IMR-90 (cell line): ENCODE results near the gene RXFP4.
"Not testable (repeated sequence)": the region's sequence is repeated elsewhere in the genome, so short reads cannot be mapped to it uniquely, and the experiment has no call there.

ENCODE experiments used
- BHLHE40 ChIP-seq: fragments of 150-350 bp; IDR thresholded peaks from 2 replicates; pipeline ENCODE4 v1.6.1; 2016; ENCODE audit warnings: mild to moderate bottlenecking, low read depth, low read length
- CEBPB ChIP-seq: IDR thresholded peaks from 2 replicates; pipeline ENCODE4 v1.6.1; 2012; ENCODE audit warnings: low read depth, low read length, improper control_type of control experiment
- CTCF ChIP-seq: conservative IDR thresholded peaks from 2 replicates; pipeline ENCODE4 v1.5.1; 2012; ENCODE audit warnings: mild to moderate bottlenecking, low read depth, low read length, improper control_type of control experiment
- ELK1 ChIP-seq: fragments of 150-350 bp; IDR thresholded peaks from 2 replicates; pipeline ENCODE4 v1.6.1; 2016; ENCODE audit warnings: low read depth, mild to moderate bottlenecking, low read length, moderate library complexity, borderline replicate concordance
- MAFK ChIP-seq: IDR thresholded peaks from 2 replicates; pipeline ENCODE4 v1.6.1; 2012; ENCODE audit warnings: low read depth, low read length, improper control_type of control experiment
- MXI1 ChIP-seq: IDR thresholded peaks from 2 replicates; pipeline ENCODE4 v1.6.1; 2012; ENCODE audit warnings: low read depth, mild to moderate bottlenecking, low read length, moderate library complexity, borderline replicate concordance
- POLR2A ChIP-seq: IDR thresholded peaks from 2 replicates; pipeline ENCODE4 v1.6.1; 2012; ENCODE audit warnings: mild to moderate bottlenecking, low read depth, low read length
- RAD21 ChIP-seq: IDR thresholded peaks from 2 replicates; pipeline ENCODE4 v1.6.1; 2012; ENCODE audit warnings: low read length, improper control_type of control experiment
- RFX5 ChIP-seq: IDR thresholded peaks from 2 replicates; pipeline ENCODE4 v1.8.0; 2012; ENCODE audit warnings: low read depth, mild to moderate bottlenecking, low read length, moderate library complexity
- SMC3 ChIP-seq: fragments of 150-350 bp; IDR thresholded peaks from 2 replicates; pipeline ENCODE4 v1.6.1; 2016; ENCODE audit warnings: low read depth, mild to moderate bottlenecking, antibody characterized with exemption, low read length, moderate library complexity

- TF ChIP-seq POLR2A, CTCF, SMC3, ELK1, RFX5, CEBPB, MAFK, RAD21, MXI1, BHLHE40: not testable (repeated sequence)
These were observed 45.0 kb upstream of the RXFP4 start for GRCh38 chr1:155896476-155896875.
